Parathyroid adenoma (tissue), 2 donors: ENCODE results near the gene LAMA3.

Experiments
- H2AFZ ChIP-seq: fragments of 300-600 bp; sonication (generic); one replicate; pipeline ENCODE4 v1.7.0; 2017; ENCODE audit warnings: antibody characterized with exemption, mild to moderate bottlenecking
- H3K27ac ChIP-seq: fragments of 300-600 bp; sonication (generic); one replicate; pipeline ENCODE4 v1.7.0; 2017
- H3K27me3 ChIP-seq: fragments of 300-600 bp; sonication (generic); one replicate; pipeline ENCODE4 v1.7.0; 2017; ENCODE audit warnings: low read length; ENCODE audit not compliant: control insufficient read depth, insufficient read depth
- H3K36me3 ChIP-seq: fragments of 300-600 bp; sonication (generic); one replicate; pipeline ENCODE4 v1.7.0; 2017; ENCODE audit warnings: low read length; ENCODE audit not compliant: control insufficient read depth, insufficient read depth
- H3K4me1 ChIP-seq: fragments of 300-600 bp; sonication (generic); one replicate; pipeline ENCODE4 v1.7.0; 2017; ENCODE audit warnings: control low read depth
- H3K4me2 ChIP-seq: fragments of 300-600 bp; sonication (generic); one replicate; pipeline ENCODE4 v1.7.0; 2017; ENCODE audit warnings: low read length
- H3K4me3 ChIP-seq: fragments of 300-600 bp; sonication (generic); one replicate; pipeline ENCODE4 v1.7.0; 2017; ENCODE audit warnings: low read depth, low read length
- H3K79me2 ChIP-seq: fragments of 300-600 bp; sonication (generic); one replicate; pipeline ENCODE4 v1.7.0; 2017; ENCODE audit warnings: control low read depth
- H3K9ac ChIP-seq: fragments of 300-600 bp; sonication (generic); one replicate; pipeline ENCODE4 v1.7.0; 2017; ENCODE audit warnings: mild to moderate bottlenecking
- H3K9me3 ChIP-seq: fragments of 300-600 bp; sonication (generic); one replicate; pipeline ENCODE4 v1.7.0; 2017; ENCODE audit warnings: low read length; ENCODE audit not compliant: control insufficient read depth
- TF ChIP-seq, protein P1 (sequence below): fragments of 300-600 bp; sonication (generic); IDR thresholded peaks from one replicate; pipeline ENCODE4 v1.7.0; 2017; ENCODE audit warnings: antibody characterized with exemption, mild to moderate bottlenecking
- donor health status: primary hyperparathyroidism.

LAMA3 gene

DNA sequence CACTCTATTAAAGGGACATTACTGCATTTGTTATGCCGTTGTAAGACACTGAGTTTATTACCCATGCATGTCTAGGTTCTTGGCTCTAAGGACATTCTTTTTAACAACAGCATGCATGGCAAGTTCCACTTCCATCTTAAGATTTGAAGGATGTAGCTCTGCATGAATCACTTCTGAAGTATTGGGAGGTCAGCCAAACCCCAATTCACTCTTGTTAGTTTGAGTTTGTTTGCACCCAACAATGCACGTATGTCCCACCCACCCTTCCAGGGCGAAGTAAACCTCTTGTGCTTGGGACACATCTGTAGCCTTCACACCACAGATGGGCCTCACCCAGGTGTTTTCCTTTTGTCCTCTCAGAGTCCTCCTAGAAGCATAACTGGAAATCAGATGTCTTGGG lies 5.6 kb upstream of the LAMA3 start:
- Histone ChIP-seq H3K4me1 (peaks cover 9% of the 10 kb centered on the region), H3K36me3 (no peaks in the 10 kb centered on the region), H3K9ac (no peak overlapping the region), H3K4me3 (no peak overlapping the region), H3K27ac (no peak overlapping the region), H3K27me3 (no peaks in the 10 kb centered on the region), H3K79me2 (no peaks in the 10 kb centered on the region), H2AFZ (no peak overlapping the region), H3K9me3 (no peaks in the 10 kb centered on the region), H3K4me2 (no peak overlapping the region)
- TF ChIP-seq, protein P1, sequence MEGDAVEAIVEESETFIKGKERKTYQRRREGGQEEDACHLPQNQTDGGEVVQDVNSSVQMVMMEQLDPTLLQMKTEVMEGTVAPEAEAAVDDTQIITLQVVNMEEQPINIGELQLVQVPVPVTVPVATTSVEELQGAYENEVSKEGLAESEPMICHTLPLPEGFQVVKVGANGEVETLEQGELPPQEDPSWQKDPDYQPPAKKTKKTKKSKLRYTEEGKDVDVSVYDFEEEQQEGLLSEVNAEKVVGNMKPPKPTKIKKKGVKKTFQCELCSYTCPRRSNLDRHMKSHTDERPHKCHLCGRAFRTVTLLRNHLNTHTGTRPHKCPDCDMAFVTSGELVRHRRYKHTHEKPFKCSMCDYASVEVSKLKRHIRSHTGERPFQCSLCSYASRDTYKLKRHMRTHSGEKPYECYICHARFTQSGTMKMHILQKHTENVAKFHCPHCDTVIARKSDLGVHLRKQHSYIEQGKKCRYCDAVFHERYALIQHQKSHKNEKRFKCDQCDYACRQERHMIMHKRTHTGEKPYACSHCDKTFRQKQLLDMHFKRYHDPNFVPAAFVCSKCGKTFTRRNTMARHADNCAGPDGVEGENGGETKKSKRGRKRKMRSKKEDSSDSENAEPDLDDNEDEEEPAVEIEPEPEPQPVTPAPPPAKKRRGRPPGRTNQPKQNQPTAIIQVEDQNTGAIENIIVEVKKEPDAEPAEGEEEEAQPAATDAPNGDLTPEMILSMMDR: no peak

DNA sequence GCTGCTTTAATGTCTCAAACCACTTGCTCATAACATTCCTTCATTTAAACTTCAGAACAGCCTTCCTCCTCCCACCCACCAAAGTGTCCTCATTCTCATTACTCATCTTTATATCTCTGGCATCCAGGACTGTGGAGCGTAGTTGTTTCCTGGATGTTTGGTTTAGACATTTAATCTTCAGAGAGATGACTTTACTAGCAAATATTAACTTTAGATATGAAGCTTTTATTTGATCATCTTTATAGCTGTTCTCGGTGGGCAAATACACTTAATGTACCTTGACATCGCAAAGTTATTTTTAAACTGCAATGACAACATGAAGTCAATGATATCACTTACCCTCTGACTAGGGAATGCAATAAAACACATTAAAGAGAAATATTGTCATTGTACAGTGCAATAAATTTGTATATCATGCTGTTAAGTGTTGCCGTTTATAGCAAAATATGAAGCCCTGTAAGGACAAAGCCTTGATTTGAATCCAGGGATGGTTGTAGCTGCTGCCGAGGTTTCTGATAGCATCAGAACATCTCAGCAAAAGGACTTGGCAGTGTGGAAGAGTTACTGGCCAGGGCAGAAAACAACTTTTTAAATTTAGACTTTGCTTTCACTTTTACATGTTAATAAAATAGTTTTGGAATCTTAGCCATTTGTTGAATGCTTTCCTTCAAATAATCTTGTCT lies 4.6 kb upstream of the LAMA3 start:
- H3K9ac ChIP-seq: no peak overlapping the region
- peaks cover 13% of the 10 kb centered on the region for H3K4me1 ChIP-seq
- TF ChIP-seq, protein P1: no peak
- H3K79me2 ChIP-seq: no peaks in the 10 kb centered on the region
- peak overlapping the region; percentile 54 for H3K4me2 ChIP-seq
- no peaks in the 10 kb centered on the region for H3K9me3 ChIP-seq
- no peaks in the 10 kb centered on the region for H3K36me3 ChIP-seq
- peak overlapping the region; percentile 27 for H3K4me3 ChIP-seq
- H2AFZ ChIP-seq: peak overlapping the region; percentile 45
- H3K27me3 ChIP-seq: no peaks in the 10 kb centered on the region
- peak overlapping the region; percentile 13 for H3K27ac ChIP-seq

DNA sequence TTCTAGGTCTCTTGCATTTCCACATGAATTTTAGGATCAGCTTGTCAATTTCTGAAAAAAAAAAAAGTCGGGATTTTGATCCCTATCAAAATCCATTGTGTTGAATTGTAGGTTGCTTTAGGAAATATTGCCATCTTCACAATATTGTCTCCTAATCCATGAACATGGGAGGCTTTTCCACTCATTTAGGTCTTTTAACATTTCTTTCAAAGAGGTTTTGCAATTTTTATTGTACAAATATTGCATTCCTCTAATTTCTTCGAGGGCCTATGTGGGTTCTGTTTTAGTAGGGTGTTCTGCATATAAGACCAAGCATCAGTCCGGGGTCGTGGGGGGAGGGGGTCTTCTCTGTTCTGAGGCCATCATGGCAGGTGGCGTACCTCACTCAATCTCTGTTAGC lies 725 bp upstream of the LAMA3 start:
- H3K27ac ChIP-seq: peak overlapping the region; percentile 59
- H2AFZ ChIP-seq: peak overlapping the region; percentile 93
- no peak overlapping the region for H3K9ac ChIP-seq
- TF ChIP-seq, protein P1: no peak
- H3K4me3 ChIP-seq: peak overlapping the region; percentile 72
- peak overlapping the region; percentile 95 for H3K4me2 ChIP-seq
- H3K9me3 ChIP-seq: no peaks in the 10 kb centered on the region
- no peaks in the 10 kb centered on the region for H3K36me3 ChIP-seq
- H3K4me1 ChIP-seq: peaks cover 14% of the 10 kb centered on the region
- peaks cover 2% of the 10 kb centered on the region for H3K79me2 ChIP-seq
- no peaks in the 10 kb centered on the region for H3K27me3 ChIP-seq

GRCh38 chr18:23689616-23690504 lies 607 bp downstream of the LAMA3 start:
- H3K9ac ChIP-seq: peak overlapping the region; percentile 22
- H3K79me2 ChIP-seq: peaks cover 2% of the 10 kb centered on the region
- peak overlapping the region; percentile 93 for H2AFZ ChIP-seq
- no peaks in the 10 kb centered on the region for H3K9me3 ChIP-seq
- H3K4me3 ChIP-seq: peak overlapping the region; percentile 72
- H3K4me1 ChIP-seq: peaks cover 9% of the 10 kb centered on the region
- no peaks in the 10 kb centered on the region for H3K27me3 ChIP-seq
- TF ChIP-seq, protein P1: no peak
- peak overlapping the region; percentile 95 for H3K4me2 ChIP-seq
- H3K27ac ChIP-seq: peak overlapping the region; percentile 59
- no peaks in the 10 kb centered on the region for H3K36me3 ChIP-seq
